HG02943 (cell line): ENCODE data around the gene LDHAL6B.

Source experiments
- ATAC-seq: cut with Tn5 transposase; IDR thresholded peaks from one replicate; pipeline ENCODE4 v1.9.1; 2021; ENCODE audit warnings: mild to moderate bottlenecking, low read depth, moderate library complexity; ENCODE audit not compliant: unreplicated experiment

LDHAL6B gene

GRCh38 chr15:59216911-59217310 is 10.3 kb downstream of the LDHAL6B start:
- ATAC-seq, result no peak

- no peak for ATAC-seq
Observed at GRCh38 chr15:59217876-59218498, 11.3 kb downstream of the LDHAL6B start.

DNA sequence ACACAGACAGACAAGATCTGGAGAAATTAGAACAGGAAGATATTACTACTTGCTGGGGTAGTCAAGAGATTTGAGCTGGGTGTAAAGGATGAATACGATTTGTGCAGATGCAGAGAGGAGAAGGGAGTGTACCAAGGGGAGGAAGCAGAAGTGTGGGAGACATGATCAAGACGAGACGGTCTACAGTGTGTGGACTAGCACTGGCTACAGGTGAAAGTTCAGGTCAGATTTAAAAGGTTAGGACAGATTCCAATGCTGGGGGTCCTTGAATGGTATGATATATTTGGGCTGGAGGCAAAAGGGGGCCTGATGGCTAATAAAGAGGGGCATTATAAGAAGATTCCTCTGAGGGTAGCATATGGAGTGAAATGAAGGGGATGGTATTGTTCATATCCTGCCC is 12.1 kb downstream of the LDHAL6B start:
- no peak for ATAC-seq

- no peak for ATAC-seq
Observed at GRCh38 chr15:59221511-59222505, 15.2 kb downstream of the LDHAL6B start.

GRCh38 chr15:59222906-59223550 is 16.4 kb downstream of the LDHAL6B start:
- no peak for ATAC-seq

DNA sequence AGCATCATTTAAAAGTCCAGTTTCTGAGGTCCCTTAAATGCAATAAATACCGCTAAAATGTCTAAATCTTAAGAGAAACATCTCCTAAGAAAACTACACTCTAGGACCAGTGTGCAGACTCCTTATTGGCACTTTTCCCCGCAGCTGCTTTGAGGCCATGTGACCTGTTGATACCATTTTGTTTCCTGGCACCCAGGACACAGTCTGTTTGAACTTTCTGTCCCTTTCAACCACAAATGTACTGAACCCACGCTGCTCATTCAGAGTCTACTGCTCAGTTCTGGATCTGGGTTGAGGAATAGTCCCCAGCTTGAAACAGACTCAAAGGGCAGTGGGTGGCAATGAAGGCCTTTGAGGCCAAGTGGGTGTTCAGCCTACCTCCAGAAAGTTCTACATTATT is 17.1 kb downstream of the LDHAL6B start:
- ATAC-seq, result no peak

- no peak for ATAC-seq
Observed at GRCh38 chr15:59224474-59224873, 17.8 kb downstream of the LDHAL6B start.

- ATAC-seq, result no peak
Observed at GRCh38 chr15:59227021-59227420, 20.4 kb downstream of the LDHAL6B start.

DNA sequence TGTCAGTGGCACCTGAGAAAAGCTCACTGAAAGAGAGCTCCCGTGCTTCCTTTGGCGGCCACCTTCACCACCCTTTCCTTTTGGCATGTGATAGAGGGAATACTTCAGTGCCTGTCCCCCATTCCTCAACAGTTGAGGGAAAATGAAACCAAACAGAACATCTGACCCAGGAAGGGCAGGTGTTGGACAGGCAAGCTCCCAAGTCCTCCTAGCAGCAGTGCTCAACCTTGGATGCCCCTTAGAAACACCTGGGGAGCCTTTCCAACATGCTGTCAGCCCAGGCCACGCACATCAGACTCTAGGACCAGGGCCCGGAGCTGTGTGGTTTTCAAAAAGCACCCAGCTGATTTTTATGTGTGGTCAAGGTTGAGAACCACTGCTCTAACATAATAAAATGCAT is 22.4 kb downstream of the LDHAL6B start:
- no peak for ATAC-seq

- no peak for ATAC-seq
Observed at GRCh38 chr15:59229453-59229852, 22.8 kb downstream of the LDHAL6B start.

- ATAC-seq, result no peak
Observed at GRCh38 chr15:59230531-59231055, 23.9 kb downstream of the LDHAL6B start.

- no peak for ATAC-seq
Observed at GRCh38 chr15:59232476-59232875, 25.8 kb downstream of the LDHAL6B start.

DNA sequence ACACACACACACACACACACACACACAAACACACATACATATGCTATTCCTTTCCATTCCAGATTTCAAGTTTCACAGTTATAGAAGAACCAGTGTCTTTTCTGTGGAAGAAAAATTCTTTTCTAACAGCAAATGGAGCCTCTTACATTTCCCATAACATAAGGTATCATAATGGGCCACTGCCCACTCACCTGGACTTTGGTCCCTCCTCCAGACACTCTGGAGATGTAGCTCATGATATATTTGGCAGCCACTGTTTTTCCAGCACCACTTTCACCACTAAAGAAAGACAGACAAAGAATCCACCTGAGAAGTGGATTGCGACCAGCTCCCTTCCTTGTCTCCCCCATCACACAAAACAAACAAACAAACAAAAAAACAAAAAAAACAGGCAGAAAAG is 29.8 kb downstream of the LDHAL6B start:
- ATAC-seq, result no peak

DNA sequence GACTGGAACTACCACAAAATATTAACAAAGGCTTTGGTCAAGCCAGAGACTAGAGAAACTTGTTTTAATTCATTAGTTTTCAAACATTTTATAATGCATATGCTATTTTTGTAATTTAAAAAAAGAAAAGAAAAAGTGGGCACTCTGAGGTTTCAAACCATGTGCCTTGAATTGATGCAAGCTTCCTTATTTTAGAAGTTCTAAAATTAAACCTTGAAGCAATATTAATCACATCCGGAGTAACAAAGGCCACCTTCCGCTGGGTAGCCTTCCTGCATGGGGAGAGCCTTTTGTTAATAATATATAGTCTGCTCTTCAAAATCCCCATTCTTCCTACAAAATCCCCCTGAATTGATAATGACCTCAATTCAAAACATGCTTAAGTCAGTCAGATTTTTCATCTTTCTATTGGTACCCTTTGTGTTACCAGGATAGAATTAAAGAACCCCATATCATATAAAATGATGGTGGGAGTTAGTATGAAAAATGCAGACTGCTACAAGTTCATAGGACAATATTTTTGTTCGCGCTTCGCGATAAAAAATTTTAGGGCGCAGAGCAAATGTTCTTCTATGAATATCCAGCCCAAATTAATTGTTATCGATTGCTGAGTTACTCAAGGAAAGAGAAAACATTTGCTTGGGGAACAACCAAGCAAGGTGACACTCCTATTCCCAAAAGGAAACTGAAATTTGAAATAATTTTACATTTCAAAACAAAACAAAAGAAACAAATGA is 30.6 kb downstream of the LDHAL6B start:
- ATAC-seq, result peak; percentile 57

- ATAC-seq, result peak; percentile 49
Observed at GRCh38 chr15:59237924-59238331, 31.3 kb downstream of the LDHAL6B start.

DNA sequence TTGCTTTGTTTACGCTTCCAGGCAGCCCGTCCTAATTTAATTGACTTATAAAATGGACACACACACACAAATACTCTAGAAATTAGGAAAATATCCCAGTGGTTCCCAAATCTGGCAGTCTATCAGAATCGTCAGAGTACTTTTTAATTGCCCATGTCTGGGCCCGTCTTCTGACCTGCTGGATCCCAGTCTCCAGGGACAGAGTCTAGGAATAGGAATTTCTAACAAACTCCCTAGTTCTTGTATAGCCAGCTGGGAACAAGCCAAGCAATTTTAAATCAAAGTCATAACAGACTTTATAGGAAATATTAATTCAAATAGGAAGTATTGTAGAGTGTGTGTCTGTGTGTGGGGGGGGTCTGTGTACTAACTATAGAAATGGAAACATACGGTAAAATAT is 33.4 kb downstream of the LDHAL6B start:
- ATAC-seq, result no peak

DNA sequence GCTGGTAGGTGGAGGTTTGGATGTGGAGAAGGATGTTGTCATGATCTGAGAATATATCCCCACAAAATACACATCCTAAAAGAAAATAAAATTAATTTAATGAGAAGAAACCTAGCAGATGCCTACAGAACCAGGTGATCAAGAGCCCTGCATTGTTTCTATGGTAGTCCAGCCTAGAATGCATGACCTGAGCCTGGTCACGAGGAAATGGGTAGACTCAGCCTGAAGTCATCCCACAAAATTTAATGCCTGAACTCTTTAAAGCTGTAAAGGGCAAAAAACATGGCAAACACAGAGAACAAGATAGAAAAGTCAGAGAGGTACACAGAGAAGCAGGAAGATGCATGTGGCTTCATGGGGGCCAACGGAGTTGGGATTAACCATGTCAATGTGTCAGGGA is 36.0 kb downstream of the LDHAL6B start:
- no peak for ATAC-seq

DNA sequence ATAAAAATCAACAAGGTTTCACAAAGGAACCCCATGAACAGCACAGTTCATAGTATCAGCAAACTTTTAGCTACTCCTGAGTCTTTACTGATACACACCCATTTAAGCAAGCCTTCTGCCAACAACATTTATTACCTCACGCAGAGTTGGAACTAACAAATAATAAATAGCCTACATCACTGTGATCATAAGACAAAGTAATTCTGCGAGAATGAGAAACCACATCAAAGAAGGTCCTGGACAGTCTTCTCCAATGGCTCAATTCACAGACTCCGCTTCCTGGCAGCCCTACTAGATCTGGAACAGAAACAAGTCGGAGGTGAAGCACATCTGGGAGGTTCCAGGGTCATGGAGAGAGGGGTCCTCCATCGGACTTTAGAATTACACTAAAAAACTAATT is 37.0 kb downstream of the LDHAL6B start:
- no peak for ATAC-seq

DNA sequence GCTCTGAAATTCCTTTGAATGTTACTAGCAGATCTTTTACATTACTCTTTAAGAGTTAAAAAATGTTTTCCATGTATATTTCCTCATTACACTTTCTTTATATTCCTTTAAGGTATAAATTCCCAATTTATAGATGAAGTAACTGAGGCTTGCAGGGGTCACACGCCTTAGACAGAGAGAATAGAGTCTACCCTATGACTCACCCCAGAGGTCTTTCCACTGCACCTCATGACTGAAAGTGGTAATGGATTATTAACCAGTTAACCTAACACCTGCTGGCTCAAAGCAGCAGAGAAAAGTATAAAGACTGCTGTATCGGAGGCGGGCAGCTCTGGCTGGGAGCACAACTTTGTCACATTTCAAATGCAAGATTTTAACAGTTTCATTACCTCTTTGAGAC is 37.7 kb downstream of the LDHAL6B start:
- peak; percentile 81 for ATAC-seq

DNA sequence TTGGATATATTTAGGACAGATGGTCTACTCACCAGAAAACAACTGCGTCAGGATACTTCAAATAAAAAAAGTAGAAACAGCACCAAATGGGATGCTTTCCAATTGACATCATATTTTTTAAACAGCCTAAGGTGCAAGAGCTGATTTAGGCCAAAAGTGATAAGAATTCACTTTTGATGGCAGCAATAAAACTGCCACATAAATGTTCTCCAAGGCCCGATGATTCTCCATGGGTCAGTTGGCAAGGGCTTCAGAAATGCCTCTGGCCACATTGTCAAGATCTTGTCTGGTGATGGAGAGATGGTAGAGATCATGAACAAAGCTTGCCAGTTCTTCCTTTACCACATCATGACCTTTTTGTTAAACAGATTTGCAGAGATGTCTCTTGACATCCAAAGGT is 38.9 kb downstream of the LDHAL6B start:
- no peak for ATAC-seq
